HG03066 (cell line): ENCODE results near the gene RPRD2.
"Not testable (repeated sequence)": the region's sequence is repeated elsewhere in the genome, so short reads cannot be mapped to it uniquely, and the experiment has no call there.

Experiments used
- ATAC-seq: cut with Tn5 transposase; IDR thresholded peaks from one replicate; pipeline ENCODE4 v1.9.1; 2021; ENCODE audit warnings: low read depth; ENCODE audit not compliant: unreplicated experiment

RPRD2 gene

DNA sequence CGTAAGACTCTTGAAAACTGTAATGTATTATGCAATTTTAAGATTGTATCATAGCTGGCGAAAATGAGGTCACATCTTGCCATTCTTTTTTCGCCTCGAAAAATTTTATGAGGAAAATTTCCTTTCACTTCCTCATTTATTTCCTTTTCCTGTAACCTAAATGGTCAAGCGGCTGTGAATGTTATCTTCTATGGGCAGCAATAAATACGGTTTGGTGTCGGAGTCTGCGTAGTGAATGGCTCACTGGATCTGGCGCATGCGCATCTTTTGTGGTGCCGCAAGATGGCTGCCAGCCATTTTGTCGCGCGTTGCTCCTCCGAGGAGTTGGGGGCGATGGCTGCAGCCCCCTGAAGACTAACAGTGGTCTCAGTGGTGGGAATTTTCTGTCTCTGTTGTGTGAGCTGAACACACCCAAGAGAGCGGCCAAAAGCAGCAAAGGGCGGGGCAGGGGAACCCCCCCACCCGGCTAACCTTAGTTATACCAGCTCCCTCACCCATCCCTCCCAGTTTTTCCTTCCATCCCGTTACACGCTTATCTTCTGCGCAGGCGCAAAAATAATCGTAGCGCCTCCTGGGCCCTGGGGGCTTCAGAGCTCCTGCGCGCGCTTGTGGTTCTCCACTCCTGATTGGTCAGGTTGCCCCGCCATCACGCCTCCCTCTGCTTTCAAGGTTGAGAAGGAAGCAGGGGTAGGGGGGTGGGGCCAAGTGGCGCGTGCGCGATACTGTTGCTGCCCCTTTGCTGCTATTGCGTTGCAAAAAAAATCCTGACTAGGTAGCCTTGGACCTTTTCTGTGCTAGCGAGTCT lies at the start of gene RPRD2:
RPRD2 (plus strand) TSS at position 722 of the 805 bp plus-strand sequence. CDS start 568 bp downstream, outside the sequence.
- peak; percentile 95 for ATAC-seq

DNA sequence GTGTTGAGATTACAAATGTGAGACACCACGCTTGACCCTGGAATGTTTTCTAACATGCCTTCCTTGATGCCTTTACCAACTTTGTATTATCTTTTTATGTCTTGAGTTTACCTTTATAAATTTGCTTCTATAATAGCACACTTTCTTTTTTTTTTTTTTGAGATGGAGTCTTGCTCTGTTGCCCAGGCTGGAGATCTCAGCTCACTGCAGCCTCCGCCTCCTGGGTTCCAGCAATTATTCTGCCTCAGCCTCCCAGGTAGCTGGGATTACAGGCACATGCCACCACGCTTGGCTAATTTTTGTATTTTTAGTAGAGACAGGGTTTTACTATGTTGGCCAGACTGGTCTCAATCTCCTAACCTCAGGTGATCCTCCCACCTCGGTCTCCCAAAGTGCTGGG lies 49.3 kb upstream of the RPRD2 start:
- not testable (repeated sequence) for ATAC-seq

DNA sequence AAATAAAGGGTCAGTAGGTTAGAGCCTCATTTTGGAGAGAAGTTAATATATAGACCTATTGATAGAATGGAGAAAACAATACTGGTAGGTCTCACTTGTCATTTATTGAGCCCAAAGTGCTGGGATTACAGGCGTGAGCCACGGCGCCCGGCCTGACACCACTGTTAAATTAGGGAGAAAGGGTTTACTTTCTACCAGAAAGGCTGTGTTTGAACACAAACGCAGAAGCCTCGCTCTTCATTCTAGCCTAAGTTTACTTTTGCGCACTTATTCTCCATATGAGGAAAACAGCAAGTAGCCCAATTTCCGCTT lies 43.3 kb upstream of the RPRD2 start:
- ATAC-seq: no peak

DNA sequence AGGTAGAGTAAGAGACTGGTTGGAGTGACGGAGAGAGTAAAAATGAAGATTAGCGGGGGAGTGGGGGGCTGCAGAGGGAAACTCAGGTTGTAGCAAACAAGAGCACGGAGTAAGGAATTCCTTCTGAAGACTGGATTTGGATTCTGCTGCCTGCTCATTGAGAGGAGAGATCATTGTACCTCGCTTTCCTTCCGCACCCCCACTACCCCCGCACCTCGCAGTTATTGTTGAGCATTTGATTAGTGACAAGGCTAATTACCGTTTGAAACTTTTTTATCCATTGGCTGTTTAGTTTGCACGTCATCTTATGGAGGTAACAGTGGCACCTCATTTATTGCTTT lies 42.2 kb upstream of the RPRD2 start:
- ATAC-seq: no peak

DNA sequence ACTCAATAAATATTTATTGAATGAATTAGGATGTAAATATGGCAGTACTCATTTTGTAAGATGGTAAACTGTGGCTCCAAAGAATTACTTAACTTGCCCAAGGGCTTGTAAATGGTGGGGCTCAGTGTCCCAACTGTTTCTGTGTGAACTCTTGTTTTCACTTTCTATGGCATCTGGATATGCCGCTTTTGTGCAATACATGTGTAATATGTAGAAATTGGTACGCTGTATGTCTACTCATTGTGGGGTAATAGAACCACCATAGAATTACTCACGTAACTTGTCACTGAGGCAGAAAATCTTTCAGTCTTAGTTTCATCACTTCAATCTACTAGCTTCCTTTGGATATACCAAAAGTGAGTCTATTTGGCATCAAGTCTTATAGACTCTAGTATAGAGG lies 41.6 kb upstream of the RPRD2 start:
- ATAC-seq: no peak

DNA sequence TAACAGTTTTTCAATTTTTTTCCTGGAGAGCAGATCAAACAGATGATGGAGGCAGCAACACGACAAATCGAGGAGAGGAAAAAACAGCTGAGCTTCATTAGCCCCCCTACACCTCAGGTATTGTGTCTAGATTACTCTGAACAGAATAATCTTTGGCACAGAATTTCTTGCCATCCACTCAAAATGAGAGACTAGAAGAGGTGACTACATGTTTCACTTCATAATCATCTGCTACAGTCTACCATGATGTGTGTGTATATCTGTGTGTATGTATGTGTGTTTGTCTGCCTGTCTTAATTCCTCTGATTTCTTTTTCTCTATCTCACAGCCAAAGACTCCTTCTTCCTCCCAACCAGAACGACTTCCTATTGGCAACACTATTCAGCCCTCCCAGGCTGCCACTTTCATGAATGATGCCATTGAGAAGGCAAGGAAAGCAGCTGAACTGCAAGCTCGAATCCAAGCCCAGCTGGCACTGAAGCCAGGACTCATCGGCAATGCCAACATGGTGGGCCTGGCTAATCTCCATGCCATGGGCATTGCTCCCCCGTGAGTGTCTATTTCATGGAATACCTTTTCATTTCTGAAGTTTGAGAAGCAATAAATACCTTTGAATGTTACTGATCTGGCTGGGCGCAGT lies 31.2 kb upstream of the RPRD2 start:
- no peak for ATAC-seq

DNA sequence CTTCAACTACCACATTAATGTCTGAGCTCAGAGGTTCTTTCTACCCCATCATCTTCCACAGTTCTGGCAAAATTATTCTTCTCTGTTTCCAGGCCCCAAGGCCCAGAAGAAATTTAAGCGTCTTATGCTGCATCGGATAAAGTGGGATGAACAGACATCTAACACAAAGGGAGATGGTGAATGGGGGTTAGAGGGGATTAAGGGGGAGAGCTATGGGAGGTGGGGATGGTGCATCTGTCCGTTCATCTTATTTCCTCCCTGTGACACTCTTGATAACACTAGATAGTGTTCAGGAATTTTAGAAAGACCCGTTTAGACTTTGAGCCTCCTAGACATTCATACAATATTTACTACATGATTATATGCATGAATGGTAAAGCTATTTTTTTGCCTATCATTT lies 17.6 kb upstream of the RPRD2 start:
- no peak for ATAC-seq

DNA sequence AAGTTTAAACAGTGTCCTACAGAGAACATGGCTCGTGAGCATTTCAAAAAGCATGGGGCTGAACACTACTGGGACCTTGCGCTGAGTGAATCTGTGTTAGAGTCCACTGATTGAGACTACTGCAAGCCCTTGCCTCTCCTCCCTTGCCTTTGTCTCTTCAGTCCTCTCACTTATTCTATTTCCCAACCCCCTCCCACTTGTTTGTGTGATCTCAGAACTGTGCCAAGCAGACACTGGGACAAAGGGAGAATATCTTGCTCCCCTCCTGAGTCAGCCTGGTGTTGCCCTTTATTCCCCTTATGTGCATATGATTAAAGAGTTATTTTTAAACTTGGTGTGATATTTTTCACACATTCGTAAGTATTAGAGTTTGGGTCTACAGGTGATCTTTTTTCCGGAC lies 11.1 kb upstream of the RPRD2 start:
- ATAC-seq: no peak

DNA sequence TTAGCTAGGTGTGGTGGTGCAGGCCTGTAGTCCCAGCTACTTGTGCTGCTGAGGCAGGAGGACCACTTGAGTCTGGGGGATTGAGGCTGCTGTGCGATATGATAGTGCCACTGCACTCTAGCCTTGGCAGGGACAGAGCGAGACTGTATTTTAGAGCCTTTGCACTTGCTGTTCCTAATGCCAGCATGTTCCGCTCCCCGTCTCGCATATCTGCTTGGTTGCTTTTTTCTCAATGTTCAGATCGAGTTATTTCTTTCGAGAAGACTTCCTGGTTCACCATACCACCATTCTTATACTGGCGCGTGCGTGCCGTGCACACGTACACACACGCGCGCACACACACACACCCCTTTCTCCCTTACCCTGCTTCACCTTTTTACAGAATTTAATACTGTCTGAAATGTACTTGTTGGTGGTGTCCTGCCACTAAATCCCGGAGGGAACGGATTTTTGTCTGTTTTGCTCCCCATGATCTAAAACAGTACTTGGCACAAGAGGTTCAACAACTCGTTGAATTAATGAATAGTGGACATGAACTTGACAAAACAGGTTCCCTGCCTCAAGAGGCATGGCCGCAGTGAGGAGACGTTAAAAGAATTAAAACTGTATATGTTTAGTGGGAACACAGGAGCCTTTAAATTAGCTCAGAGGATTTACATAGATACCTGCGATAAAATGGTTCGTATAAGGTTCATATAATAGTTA lies 1.1 kb upstream of the RPRD2 start:
- ATAC-seq: no peak

DNA sequence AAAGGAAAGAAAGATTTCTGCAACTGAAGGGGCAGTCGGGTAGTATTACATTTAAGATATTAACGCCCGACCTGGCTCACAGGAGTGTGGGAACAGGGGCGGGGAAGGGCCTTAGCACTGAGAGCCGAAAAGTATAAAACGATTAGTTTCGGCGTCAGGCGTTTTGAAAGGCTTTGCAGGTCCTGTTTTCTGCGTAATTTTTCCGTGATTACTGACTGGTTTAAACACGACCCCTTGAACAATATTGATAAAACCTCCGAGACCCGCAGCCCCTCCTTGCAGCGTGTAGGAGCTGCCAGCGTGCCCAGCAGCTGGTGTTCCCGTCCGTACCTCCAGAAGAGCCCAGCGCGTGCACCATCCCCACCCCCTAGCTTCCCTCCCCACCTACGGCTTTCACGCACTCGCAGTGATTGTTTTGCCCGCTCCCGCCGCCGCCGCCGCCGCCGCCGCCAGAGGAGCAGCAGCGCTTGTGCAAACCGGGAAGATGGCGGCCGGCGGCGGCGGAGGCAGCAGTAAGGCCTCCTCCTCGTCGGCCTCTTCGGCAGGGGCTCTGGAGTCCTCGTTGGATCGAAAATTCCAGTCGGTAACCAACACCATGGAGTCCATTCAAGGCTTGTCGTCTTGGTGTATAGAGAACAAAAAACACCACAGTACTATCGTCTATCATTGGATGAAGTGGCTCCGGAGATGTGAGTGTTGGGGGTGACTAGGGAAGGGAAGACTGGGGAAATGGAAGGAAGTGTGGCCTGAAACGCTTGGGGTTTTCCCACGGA lies 470 bp downstream of the RPRD2 start:
- ATAC-seq: no peak

DNA sequence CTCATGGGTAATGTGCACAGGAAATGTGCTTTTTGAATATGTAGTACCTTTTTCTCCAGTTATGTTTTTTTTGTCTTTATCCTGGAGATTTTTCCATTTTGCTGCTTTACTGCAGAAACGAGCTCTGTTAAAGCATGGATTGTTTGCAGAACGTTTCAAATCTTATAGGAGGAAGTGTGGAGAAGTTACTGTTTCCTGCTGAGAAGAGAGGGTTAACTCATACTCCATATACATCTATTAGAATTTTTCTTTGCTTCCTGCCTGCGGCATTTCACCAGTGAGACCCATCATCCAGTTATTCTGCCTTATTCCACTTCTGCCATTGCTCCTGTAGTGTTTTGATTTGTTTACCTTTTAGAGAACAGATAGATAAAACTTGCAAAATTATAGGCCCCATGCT lies 2.0 kb downstream of the RPRD2 start:
- ATAC-seq: no peak

DNA sequence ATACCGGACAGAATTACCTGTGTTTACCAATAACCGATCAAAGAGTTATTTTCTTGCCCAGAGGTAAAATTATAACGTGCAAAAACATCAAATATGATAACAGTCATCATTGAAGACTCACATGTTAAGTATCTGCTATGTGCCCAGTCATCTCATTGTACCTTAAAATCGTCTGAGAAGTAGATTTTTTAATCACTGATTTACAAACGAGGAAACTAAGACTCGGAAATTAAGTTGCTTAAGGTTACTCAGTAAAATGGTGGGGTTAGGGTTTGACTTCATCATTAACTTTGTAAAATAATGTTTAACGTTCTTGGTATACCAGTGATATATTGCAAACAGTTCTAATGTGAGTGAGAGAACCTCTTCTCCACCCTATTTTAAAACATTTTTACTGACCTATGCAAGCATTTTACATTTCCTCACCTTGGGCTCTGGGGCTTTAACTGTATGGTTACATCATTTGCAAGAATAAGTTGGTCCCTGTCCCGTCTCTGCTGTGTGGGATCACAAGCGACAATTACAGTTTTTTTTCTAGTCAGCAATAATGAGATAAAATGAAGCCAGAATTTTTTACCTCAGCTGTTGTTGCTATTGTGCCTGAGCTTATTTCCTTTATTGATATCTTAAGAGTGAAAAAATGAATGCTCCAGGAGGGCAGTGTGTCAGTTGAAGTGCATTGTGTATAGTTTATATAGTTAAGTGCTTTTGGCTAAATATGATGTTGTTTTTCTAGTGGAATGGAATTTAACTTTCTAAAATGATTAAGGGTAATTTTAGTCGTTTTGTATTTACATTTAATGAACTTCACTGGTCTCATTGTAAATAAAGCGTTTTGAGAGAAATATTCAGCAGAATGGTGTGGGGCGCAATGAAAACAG lies 2.7 kb downstream of the RPRD2 start:
- ATAC-seq: no peak

DNA sequence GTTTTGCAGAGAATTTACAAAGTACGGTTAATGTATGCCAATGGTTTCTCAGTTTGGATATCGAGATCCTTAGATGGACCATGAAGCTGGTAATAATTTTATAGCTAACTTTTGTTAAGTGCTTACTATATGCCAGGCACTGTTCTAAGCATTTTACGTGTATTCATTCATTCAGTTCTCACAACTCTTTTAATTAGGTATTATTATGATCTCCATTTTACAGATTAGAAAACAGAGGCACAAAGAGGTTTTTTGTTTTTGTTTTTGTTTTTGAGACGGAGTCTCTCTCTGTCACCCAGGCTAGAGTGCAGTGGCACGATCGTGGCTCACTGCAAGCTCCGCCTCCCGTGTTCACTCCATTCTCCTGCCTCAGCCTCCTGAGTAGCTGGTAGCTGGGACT lies 7.2 kb downstream of the RPRD2 start:
- ATAC-seq: no peak

DNA sequence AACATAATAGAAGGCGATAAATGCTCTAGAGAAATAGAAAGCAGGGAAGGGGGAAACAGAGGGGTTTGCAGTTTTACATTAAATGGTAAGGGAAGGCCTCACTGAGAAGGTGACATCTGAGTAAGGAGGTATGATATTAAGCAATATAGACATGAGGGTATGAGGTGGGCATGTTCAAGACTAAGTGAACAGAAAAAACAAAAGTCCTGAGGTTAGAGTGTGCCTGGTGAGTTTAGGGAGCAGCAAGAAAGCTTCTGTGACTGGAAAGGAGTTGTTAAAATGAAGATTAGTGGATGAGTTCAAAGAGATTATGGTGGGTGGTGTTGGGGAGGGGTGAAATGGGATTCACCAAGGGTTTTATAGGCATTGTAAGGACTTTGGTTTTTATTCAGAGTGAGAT lies 8.6 kb downstream of the RPRD2 start:
- ATAC-seq: no peak

DNA sequence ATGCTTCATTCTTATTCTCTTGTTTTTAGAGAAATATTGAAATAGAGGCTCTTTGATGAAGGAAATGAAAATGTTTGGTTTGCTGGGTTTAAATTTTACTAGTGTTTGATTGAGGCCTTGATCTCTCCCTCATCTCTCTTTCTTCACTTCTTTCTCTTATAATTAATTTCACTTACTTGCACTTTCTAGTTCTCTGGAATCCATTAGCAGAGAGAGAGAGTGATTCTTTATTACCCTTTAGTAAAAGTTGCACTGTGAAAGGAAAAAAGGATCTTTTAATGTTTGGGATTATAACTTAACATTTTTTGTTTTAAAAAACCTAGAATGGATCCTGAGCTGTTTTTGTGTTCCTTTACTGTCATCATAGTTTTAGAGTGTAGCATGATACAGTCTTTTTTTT lies 12.2 kb downstream of the RPRD2 start:
- no peak for ATAC-seq

DNA sequence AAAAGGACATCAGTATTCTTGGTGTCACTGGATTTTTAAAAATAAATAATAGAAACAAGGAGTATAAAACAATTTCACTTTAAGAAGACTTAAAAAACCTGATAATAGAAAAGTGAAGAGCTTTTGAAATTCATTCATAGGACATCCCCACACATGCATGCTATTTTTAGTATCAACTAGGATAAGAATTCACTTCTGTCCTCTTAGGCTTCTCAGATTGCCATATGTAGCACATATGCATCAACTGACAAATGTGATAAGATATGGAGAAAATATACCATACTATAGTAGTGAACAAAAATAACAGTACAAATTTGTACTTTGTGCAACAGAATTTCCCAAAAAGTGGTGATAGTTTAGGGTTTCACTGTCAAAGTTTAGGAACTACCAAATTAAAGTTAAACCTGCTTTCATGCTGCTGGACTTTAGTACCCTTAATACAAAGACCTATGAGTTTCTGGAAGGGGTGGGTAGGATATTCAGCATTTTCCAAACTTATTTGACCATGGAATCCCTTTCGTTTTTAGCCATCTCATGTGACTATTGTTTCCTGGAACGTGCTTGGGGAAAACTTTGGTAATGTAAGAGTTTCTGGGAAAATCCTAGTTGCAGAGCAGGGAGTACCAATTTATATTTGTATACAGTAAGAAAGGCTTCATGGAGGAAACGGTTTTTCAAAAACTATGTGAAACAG lies 19.8 kb downstream of the RPRD2 start:
- no peak for ATAC-seq

DNA sequence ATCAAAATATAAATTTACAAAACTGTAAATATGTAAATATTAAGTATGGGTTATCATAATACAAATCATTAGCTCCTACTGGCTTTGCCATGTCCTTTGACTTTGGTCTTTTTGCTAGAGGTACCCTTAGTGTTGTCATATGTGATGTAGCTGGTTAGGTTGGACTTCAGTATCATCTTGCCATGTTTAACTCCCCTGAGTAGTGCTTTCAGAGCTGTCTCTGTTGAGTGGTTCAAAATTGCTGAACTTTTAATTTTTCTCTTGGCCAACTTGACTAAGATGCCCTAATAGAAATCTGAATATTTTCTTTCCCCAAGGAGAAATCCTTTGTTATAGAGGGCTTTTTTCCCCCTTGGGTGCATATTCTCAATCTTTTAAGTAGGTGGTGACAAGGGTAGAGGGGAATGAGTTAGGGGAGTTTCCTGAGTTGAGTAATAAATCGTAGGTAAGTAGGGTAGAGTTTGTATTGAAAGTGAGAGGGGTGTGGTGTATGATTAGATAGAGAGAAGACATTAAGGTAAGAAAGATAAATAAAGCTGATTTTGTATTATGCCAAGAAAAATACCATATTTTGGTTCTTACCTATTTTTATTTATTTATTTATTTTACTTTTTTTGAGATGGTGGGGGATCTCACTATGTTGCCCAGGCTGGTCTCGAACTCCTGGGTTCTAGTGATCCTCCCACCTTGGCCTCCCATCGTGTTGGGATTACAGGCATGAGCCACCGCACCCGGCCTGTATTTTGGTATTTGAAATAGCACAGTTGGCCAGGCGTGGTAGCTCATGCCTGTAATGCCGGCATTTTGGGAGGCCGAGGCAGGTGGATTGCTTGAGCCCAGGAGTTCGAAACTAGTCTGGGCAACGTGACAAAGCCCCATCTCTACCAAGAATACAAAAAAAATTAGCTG lies 21.8 kb downstream of the RPRD2 start:
- no peak for ATAC-seq

DNA sequence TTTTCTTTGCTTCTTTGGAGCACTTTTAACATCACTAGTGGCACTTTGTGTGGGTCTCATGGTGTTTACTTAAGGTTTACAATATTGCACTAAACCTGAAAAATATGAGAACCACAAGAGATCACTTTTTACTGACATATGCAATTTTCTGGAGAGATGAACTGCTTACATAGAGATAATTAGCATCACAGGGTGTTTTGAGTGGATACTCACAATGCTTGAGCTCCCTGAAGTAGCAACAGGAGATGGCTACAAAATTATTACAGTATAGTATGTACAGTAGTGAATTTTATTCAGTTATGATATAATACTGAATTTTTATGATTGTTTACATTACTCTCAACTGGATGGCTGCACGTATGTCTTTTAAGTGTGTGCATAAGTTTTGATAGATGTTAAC lies 22.6 kb downstream of the RPRD2 start:
- ATAC-seq: no peak

DNA sequence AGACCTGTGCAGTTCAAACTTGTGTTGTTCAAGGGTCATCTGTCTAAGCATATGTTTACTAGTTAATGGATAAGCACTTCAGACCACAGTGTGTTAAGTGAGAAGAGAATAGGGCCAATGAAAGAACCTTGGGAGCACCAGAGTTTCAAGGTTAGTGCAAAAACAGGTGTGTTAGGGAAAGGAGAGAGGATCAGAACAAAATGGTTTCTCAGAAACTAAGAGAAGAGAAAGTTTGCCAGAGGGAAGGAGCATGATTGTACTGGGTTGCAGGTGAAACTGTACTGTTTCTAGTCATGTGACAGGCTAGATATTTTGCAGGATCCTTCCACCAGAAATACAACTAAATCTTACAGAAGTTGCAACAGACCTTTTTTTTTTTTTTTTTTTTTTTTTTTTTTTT lies 23.3 kb downstream of the RPRD2 start:
- no peak for ATAC-seq
